GM19193 (cell line): ENCODE results near the gene SEC14L6.

Source experiments
- POLR2A ChIP-seq: IDR thresholded peaks from 4 replicates; pipeline ENCODE4 v1.6.1; 2011; ENCODE audit not compliant: insufficient read depth, insufficient read length; ENCODE audit errors: extremely low read depth

SEC14L6 gene

DNA sequence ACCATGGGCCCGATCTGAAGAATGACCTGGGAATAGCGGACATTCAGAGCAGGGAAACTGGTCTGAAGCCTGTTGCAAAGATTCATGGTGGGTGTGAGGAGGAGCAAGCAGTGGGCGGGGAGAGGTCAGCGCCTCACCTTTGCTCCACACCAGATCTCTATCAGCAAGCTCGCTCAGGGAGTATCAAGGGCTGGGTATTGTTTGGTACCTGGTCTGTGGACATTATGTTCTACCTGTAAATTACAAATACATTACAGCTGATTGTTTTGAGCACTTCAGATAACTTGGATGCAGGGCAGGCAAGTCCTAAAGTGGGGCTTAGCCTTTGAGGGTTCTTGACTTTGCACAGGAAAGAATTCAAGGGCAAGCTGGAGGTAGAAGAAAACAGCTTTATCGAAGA is 30.3 kb downstream of the SEC14L6 start:
- no peak for TF ChIP-seq POLR2A

DNA sequence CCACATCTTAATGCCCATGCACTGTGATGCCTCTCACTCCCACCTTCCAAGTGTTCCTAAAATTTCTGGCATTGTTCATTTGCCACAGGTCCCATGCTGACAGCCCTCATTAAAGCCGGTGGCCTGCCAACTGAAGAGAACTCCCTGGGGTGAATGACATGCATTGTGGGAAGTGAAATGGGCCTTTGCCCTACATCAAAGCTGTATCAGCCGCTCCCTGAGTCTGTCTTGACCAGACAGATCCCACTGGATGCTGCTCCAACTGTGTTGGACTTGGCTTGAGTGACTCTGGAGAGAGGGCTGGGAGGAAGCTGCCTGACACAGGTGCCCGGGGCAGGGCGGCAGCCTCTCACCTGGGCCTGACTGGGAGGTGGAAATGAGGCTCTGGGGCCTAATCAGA is 32.3 kb downstream of the SEC14L6 start:
- TF ChIP-seq POLR2A: no peak

DNA sequence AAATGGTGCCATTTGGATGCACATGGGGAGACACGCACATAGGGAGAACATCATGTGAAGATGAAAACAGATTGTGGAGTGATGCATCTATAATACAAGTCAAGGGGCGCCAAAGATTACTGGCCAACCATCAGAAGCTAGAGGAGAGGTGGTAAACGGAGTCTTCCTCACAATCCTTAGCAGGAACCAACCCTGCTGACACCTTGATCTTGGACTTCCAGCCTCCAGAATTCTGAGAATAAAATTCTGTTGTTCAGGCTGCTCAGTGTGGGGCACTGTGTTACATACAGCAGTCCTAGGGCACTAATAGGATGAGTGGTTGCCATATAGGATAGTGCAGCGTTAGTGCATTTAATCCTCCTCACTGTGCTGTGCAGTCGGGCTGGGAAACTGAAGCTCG is 33.1 kb downstream of the SEC14L6 start:
- TF ChIP-seq POLR2A: no peak

DNA sequence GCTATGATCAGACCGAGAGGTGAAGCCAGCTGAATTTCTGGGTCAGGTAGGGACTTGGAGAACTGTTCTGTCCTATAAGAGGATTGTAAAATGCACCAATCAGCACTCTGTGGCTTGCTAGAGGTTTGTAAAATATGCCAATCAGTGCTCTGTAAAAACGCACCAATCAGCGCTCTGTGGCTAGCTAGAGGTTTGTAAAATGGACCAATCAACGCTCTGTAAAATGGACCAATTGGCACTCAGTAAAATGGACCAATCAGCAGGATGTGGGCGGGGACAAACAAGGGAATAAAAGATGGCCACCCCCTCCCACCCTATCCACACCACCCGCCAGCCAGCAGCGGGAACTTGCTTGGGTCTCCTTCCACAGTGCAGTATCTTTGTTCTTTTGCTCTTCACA is 34.6 kb downstream of the SEC14L6 start:
- no peak for TF ChIP-seq POLR2A

DNA sequence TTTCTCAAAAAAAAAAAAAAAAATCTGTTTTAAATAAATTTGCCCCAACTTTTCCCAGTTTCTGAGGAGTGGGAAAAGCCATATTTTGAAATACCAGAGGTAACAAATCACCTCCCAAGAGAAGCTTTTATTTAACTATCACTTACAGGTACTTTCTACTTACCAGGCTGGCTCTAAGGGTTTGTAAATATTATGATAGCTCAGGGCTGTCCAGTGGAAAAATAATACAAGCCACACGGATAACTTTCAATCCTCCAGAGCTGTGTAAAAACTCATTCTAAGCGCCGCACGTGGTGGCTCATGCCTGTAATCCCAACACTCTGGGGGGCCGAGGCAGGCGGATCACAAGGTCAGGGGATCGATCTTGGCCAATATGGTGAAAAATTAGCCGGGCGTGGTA is 35.4 kb downstream of the SEC14L6 start:
- TF ChIP-seq POLR2A: no peak

DNA sequence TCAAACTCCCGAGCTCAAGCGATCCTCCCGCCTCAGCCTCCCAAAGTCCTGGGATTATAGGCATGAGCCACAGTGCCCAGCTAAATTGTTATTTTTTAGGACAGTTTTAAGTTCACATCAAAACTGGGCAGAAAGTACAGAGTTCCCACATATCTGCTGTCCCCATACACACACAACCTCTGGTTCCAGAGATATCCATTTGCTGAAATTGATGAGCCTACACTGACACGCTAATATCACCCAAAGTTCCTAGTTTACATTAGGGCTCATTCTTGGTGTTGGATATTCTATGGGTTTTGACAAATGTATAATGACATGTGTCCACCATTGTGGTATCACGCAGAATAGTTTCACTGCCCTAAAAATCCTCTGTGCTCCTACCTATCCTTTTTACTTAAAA is 38.3 kb downstream of the SEC14L6 start:
- no peak for TF ChIP-seq POLR2A

DNA sequence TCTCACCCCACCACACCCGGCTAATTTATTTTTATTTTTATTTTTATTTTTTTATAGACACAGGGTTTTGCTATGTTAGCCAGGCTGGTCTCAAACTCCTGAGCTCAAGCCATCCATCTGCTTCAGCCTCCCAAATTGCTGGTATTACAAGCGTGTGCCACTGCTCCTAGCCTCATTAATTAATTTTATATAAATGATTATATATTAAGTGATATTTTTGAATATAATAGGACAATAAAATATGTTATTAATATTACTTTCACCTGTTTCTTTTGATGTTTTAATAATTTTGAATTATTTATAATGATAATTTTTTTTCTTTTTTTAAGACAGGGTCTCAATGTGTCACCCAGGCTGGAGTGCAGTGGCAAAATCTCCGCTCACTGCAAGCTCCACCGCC is 38.9 kb downstream of the SEC14L6 start:
- TF ChIP-seq POLR2A: no peak

DNA sequence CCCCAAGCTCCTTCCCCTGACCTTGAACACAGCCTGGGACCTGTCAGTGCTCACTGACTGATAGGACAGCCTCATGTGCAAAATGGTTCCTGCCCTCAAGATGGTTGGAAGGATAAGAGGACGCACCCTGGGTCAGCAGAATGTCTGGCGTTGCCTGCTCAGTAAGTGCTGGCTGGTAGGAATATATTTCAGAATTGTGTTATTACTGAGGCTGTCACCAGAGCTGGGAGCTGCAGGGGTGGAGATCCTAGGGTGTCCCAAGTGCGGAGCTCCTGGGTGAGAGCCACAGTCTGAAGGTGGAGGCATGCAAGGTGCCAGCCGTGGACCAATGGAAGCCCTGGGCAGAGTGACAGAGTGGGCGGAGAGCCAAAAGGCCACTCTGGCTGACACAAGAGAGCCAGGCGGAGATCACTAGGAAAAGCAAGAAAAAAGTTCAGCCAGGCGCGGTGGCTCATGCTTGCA is 40.0 kb downstream of the SEC14L6 start:
- TF ChIP-seq POLR2A: no peak

DNA sequence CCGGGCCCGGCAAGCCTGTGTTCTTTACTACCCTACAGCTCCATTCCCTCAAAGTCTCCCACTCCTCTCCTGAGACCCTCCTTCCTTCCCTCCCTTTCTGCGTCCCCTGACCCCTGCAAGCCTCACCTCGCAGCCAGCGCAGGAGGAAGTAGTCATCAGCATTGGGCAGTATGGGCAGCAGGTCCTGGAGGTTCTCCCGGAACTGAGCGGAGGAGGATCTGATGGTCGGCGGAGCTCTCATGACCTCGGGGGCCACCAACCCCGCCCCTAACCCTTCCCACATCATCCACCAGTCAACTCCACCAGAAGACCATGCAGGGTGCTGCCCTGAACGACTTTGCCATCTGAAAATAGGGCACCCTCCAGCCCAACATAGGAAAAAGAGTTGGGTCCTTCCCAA is 43.0 kb downstream of the SEC14L6 start:
- TF ChIP-seq POLR2A: no peak

- no peak for TF ChIP-seq POLR2A
Observed at GRCh38 chr22:30502911-30503310, 43.6 kb downstream of the SEC14L6 start.

GRCh38 chr22:30502153-30502552 is 44.4 kb downstream of the SEC14L6 start:
- TF ChIP-seq POLR2A: no peak

GRCh38 chr22:30500628-30501027 is 45.9 kb downstream of the SEC14L6 start:
- TF ChIP-seq POLR2A: no peak

- no peak for TF ChIP-seq POLR2A
Observed at GRCh38 chr22:30497466-30498150, 48.9 kb downstream of the SEC14L6 start.

DNA sequence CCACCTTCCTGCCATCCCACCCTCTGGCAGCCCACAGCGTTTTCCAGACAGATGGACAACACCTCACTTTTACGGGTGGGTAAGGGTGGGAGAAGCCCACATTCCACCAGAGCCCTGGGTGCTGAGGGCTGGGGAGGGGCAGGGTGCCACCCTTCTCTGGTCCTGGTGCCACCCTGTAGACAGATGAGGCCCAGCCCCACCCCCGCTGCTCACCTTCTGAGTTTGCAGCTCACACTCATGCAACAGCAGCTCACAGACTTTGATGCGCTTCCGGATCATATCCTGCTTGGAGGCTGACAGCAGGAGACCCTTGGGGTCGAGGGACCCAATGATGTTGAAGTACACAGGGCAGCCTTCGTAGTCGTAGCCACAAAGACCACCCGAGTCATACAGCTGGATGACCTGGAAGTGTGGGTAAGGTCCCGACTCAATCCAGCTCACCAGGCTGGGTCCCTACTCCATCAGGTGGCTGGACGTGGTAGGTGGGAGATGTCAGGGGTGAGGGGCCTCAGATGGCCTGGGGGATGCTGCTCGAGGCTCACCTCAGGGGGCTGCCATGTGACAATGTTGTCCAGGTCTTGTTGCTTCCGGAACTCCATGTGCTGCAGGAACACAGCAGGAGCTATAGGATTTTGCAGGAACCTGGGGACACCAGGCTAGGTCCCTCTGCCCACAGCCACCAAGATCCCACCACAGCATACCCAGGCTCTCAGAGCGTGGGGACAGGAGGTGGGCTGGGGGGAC is 51.3 kb downstream of the SEC14L6 start:
- no peak for TF ChIP-seq POLR2A

- TF ChIP-seq POLR2A: no peak
Observed at GRCh38 chr22:30492144-30492543, 54.4 kb downstream of the SEC14L6 start.

DNA sequence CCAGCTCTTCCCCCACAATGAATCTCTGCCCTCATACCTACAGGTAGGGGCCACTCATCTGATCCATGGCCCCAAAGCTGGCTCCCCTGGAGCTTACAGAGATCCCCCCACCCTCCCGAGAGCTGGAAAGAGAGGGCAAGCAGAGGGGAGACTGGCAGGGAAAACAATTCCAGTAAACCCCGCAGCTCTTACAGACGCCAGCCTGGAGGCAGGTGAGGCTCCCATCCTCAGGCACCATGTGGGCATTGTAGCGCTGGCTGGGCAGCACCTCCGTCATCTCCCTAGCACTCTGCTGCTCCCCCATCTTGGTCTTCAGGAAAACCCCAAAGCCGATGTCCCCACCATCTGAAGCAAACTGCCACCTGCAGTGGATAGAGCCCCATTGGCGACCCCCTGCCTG is 55.2 kb downstream of the SEC14L6 start:
- TF ChIP-seq POLR2A: no peak
